ENCODE measurements around the gene PDLIM7. TPM values are rescaled to one million over a fixed set of nuclear protein-coding genes. Genes with fewer than 3 reads are reported as not detected.

The PDLIM7 gene
- total and polyA plus RNA-seq, 2 experiments from 2014 or later, result 94.7 to 128 TPM

- DNase-seq (ENCODE audit: low spot score), result no peak
- H3K9me3 Mint-ChIP-seq, result peaks cover 2% of the 10 kb centered on the region; the same call in 1 of the 3 replicates
- Histone ChIP-seq H3K27me3 (ENCODE audit: insufficient read depth) (no peaks in the 10 kb centered on the region), H3K4me1 (ENCODE audit: insufficient read depth) (peaks cover 15% of the 10 kb centered on the region), H3K27ac (ENCODE audit: low read depth) (no peak overlapping the region), H3K36me3 (ENCODE audit: insufficient read depth) (peaks cover 13% of the 10 kb centered on the region), H4K20me1 (replicated peaks; ENCODE audit: insufficient read depth) (no peaks in the 10 kb centered on the region; the same call in 1 of the 2 replicates), H2AFZ (no peak overlapping the region), H3F3A (replicated peaks; ENCODE audit: low read depth) (peaks cover 5% of the 10 kb centered on the region; the same call in 1 of the 2 replicates), H3K4me2 (no peak overlapping the region), H3K79me2 (replicated peaks; ENCODE audit: insufficient read depth) (peaks cover 7% of the 10 kb centered on the region), H3K9me2 (ENCODE audit: insufficient read depth) (no peaks in the 10 kb centered on the region), H3K4me3 (no peak overlapping the region)
- no peak for ATAC-seq
- H3K27ac Mint-ChIP-seq, result no peak overlapping the region
- TF ChIP-seq EZH2phosphoT487 (IDR thresholded peaks at IDR 0.05; ENCODE audit: unreplicated experiment) (no peak), ZNF331 (CRISPR knock-in tag; IDR thresholded peaks at IDR 0.05; ENCODE audit: low read depth) (no peak), ETS1 (IDR thresholded peaks at IDR 0.05) (no peak), JUNB (IDR thresholded peaks at IDR 0.05; ENCODE audit: unreplicated experiment) (no peak), EZH2 (IDR thresholded peaks at IDR 0.05; ENCODE audit: low read depth, unreplicated experiment) (no peak), ZNF462 (CRISPR knock-in tag; IDR thresholded peaks at IDR 0.05) (no peak), POLR2AphosphoS5 (IDR thresholded peaks at IDR 0.05; ENCODE audit: low read depth) (no peak)
- TF ChIP-seq, protein P1, sequence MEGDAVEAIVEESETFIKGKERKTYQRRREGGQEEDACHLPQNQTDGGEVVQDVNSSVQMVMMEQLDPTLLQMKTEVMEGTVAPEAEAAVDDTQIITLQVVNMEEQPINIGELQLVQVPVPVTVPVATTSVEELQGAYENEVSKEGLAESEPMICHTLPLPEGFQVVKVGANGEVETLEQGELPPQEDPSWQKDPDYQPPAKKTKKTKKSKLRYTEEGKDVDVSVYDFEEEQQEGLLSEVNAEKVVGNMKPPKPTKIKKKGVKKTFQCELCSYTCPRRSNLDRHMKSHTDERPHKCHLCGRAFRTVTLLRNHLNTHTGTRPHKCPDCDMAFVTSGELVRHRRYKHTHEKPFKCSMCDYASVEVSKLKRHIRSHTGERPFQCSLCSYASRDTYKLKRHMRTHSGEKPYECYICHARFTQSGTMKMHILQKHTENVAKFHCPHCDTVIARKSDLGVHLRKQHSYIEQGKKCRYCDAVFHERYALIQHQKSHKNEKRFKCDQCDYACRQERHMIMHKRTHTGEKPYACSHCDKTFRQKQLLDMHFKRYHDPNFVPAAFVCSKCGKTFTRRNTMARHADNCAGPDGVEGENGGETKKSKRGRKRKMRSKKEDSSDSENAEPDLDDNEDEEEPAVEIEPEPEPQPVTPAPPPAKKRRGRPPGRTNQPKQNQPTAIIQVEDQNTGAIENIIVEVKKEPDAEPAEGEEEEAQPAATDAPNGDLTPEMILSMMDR (conservative IDR thresholded peaks at IDR 0.05; ENCODE audit: low read depth in 2 of 2), result no peak
- peaks cover 14% of the 10 kb centered on the region for H3K27me3 Mint-ChIP-seq (ENCODE audit: insufficient read depth, low read depth, poor library complexity)
- peaks cover 24% of the 10 kb centered on the region for H3K4me1 Mint-ChIP-seq
- H3K36me3 Mint-ChIP-seq (ENCODE audit: low read depth), result peaks cover 66% of the 10 kb centered on the region
- H3K4me3 Mint-ChIP-seq, result no peak overlapping the region; the same call in 2 of the 3 replicates
These were observed 13.2 kb upstream of the PDLIM7 start for GRCh38 chr5:177510567-177511053.
